ENCODE measurements around the gene CHCHD5.

Gene CHCHD5

GRCh38 chr2:112637289-112637660 is 52.9 kb downstream of the CHCHD5 start:
- no peak for DNase-seq (ENCODE audit: low read depth)
- in situ Hi-C loops (cut with HindIII; ENCODE audit: low sequenced_read_pairs), result no loop called here
- no peak overlapping the region for H3K4me3 ChIP-seq (ENCODE audit: low read depth, low read length)
- no peak for TF ChIP-seq CTCF (IDR thresholded peaks at IDR 0.05; ENCODE audit: low read depth, low read length, missing control alignments)

All from astrocyte of the cerebellum (primary cell).